Right lobe of liver (tissue), 6 donors: Measurements from ENCODE around the gene ARL3. TPM values are rescaled to one million over a fixed set of nuclear protein-coding genes. Genes with fewer than 3 reads are reported as not detected.
"Not testable (repeated sequence)": the region's sequence is repeated elsewhere in the genome, so short reads cannot be mapped to it uniquely, and the experiment has no call there.

ENCODE experiments used
- ATAC-seq, 4 donors: fragments of 200-7000 bp; cut with Tn5 transposase; one replicate each; pipeline ENCODE4 v1.9.1; 2020; ENCODE audit warnings: mild to moderate bottlenecking in 4 of 4, moderate library complexity in 4 of 4
- DNase-seq, 3 donors: peaks; one replicate each; pipeline ENCODE4 v3.0.0-alpha.2; 2020
- H3K27ac ChIP-seq, 3 donors: fragments of 200-600 bp; one replicate each; pipeline ENCODE4 v1.8.0; 2022
- H3K27me3 ChIP-seq, 2 donors: fragments of 200-600 bp; one replicate each; pipeline ENCODE4 v1.8.0; 2022
- H3K36me3 ChIP-seq, 4 donors: fragments of 200-600 bp; sonication (generic) in 1 of 4; one replicate each; pipeline versions ENCODE4 v1.5.1 to v1.8.0; 2017 to 2022; ENCODE audit warnings: control low read depth in 1 of 4
- H3K4me1 ChIP-seq, 4 donors: fragments of 200-600 bp; sonication (generic) in 1 of 4; one replicate each; pipeline versions ENCODE4 v1.5.1 to v1.8.0; 2017 to 2022; ENCODE audit warnings: control low read depth in 1 of 4
- H3K4me3 ChIP-seq, 3 donors: fragments of 200-600 bp; one replicate each; pipeline ENCODE4 v1.8.0; 2022
- H3K9me3 ChIP-seq, 4 donors: fragments of 200-600 bp; sonication (generic) in 1 of 4; one replicate each; pipeline versions ENCODE4 v1.5.1 to v1.8.0; 2017 to 2022; ENCODE audit warnings: control low read depth in 1 of 4
- POLR2A ChIP-seq: fragments of 450-650 bp; IDR thresholded peaks from one replicate; pipeline ENCODE4 v1.6.1; 2017; ENCODE audit warnings: antibody characterized with exemption, mild to moderate bottlenecking
- whole genome bisulfite sequencing: methylation state at CpG from one replicate; pipeline ENCODE4 v1.1.6; 2018; ENCODE audit warnings: low coverage, low lambda C conversion rate; ENCODE audit not compliant: insufficient coverage; ENCODE audit errors: missing lambda C conversion rate; 5-methylcytosine and 5-hydroxymethylcytosine counted together
- intact Hi-C, 2 donors: fragments of 100-400 bp; cut with DNase I; formaldehyde crosslinking; loops; one replicate each; pipeline versions ENCODE4 v1.11.2 to v1.14.1; 2022
- total RNA-seq, 6 experiments: library from RNA; depleted of rRNA in 2 of 6; stranded (reverse); fragments of >200 nt in 2 of 6; fragmentation: NEBNext Ultra II Directional in 3 of 6; extraction: Animal tissue kit (Norgen Biotek cat#: 25700) in 3 of 6; gene quantifications; one replicate each; pipeline versions ENCODE4 v1.1.0 to v1.2.4, GENCODE V29; 2016 to 2023
- TF ChIP-seq, protein P1 (sequence below), 4 donors: fragments of 200-600 bp in 3 of 4; fragments of 450-650 bp in 1 of 4; IDR thresholded peaks; one replicate each; pipeline versions ENCODE4 v1.5.1 to v1.8.0; 2016 to 2022; ENCODE audit warnings: antibody characterized with exemption in 4 of 4, mild to moderate bottlenecking in 2 of 4
- donor health status: DM: no; HTN: yes; CAD: no.
- donor health status: DM: no; HTN: no; CAD: no.
- donor health status: DM: no; HTN: no; CAD: no.
- donor health status: DM: no; HTN: yes; CAD: no.
- donor health status: DM: no; HTN: yes; CAD: no.

The ARL3 gene
- total RNA-seq, 6 experiments from 2014 or later: 1.1 to 3.3 (median 2.3) TPM

GRCh38 chr10:102701796-102702195 is 12.4 kb downstream of the ARL3 start:
- TF ChIP-seq, protein P1, sequence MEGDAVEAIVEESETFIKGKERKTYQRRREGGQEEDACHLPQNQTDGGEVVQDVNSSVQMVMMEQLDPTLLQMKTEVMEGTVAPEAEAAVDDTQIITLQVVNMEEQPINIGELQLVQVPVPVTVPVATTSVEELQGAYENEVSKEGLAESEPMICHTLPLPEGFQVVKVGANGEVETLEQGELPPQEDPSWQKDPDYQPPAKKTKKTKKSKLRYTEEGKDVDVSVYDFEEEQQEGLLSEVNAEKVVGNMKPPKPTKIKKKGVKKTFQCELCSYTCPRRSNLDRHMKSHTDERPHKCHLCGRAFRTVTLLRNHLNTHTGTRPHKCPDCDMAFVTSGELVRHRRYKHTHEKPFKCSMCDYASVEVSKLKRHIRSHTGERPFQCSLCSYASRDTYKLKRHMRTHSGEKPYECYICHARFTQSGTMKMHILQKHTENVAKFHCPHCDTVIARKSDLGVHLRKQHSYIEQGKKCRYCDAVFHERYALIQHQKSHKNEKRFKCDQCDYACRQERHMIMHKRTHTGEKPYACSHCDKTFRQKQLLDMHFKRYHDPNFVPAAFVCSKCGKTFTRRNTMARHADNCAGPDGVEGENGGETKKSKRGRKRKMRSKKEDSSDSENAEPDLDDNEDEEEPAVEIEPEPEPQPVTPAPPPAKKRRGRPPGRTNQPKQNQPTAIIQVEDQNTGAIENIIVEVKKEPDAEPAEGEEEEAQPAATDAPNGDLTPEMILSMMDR (IDR thresholded peaks at IDR 0.05): no peak
- no peak for TF ChIP-seq POLR2A
- no peaks in the 10 kb centered on the region for H3K4me1 ChIP-seq
- H3K27me3 ChIP-seq: no peaks in the 10 kb centered on the region
- no peak for ATAC-seq
- no peaks in the 10 kb centered on the region for H3K36me3 ChIP-seq
- no peak overlapping the region for H3K27ac ChIP-seq
- H3K4me3 ChIP-seq: no peak overlapping the region
- 94% methylated on average over 3 of the region's 3 CpGs for WGBS
- H3K9me3 ChIP-seq: no peaks in the 10 kb centered on the region
- intact Hi-C loops: no loop called here
- no peak for DNase-seq

DNA sequence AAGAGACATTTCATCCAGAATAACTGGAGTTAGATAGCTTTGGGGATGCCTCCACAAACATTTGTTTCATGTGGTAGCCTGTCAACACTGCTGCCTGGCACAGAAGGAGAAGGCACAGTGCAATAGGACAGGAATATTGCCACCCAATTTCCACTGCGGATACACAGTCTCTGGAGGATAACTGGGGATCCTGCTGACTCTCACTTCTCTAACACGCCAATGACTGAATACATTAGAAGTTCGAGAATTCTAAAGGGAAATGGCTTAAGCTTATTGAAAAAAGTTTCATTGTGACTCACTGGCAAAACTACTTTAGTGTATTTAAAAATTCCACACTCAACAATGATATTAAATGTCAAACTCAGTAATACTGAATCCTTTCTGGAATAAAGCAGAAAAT is 12.9 kb downstream of the ARL3 start:
- Histone ChIP-seq H3K4me1 (no peaks in the 10 kb centered on the region), H3K27ac (no peak overlapping the region), H3K9me3 (no peaks in the 10 kb centered on the region), H3K27me3 (no peaks in the 10 kb centered on the region), H3K36me3 (no peaks in the 10 kb centered on the region), H3K4me3 (no peak overlapping the region)
- DNase-seq (no peak), ATAC-seq (peak in 1 of 4 donors; percentile 41)
- TF ChIP-seq, protein P1 (IDR thresholded peaks at IDR 0.05): no peak
- no peak for TF ChIP-seq POLR2A
- WGBS: 72% methylated on average over 3 of the region's 3 CpGs
- intact Hi-C loops: no loop called here

- no peak for DNase-seq
- no peak for ATAC-seq
- WGBS: 83% methylated on average over 2 of the region's 2 CpGs
- intact Hi-C loops: no loop called here
- no peaks in the 10 kb centered on the region for H3K4me1 ChIP-seq
- TF ChIP-seq POLR2A: no peak
- TF ChIP-seq, protein P1 (IDR thresholded peaks at IDR 0.05): no peak
- H3K27me3 ChIP-seq: no peaks in the 10 kb centered on the region
- H3K36me3 ChIP-seq: no peaks in the 10 kb centered on the region
- H3K27ac ChIP-seq: no peak overlapping the region
- no peaks in the 10 kb centered on the region for H3K9me3 ChIP-seq
- H3K4me3 ChIP-seq: no peak overlapping the region
These were observed 15.3 kb downstream of the ARL3 start for GRCh38 chr10:102698894-102699293.

- Histone ChIP-seq H3K27me3 (no peaks in the 10 kb centered on the region), H3K36me3 (no peaks in the 10 kb centered on the region), H3K4me3 (no peak overlapping the region), H3K9me3 (no peaks in the 10 kb centered on the region), H3K4me1 (no peaks in the 10 kb centered on the region), H3K27ac (no peak overlapping the region)
- DNase-seq: no peak
- WGBS: 84% methylated on average over 3 of the region's 3 CpGs
- intact Hi-C loops: no loop called here
- peak in 1 of 4 donors; percentile 29 for ATAC-seq
- no peak for TF ChIP-seq POLR2A
- TF ChIP-seq, protein P1 (IDR thresholded peaks at IDR 0.05): no peak
These were observed 17.5 kb downstream of the ARL3 start for GRCh38 chr10:102696736-102697135.

- intact Hi-C loops, DNase-seq, H3K27me3 ChIP-seq, ATAC-seq, H3K9me3 ChIP-seq, H3K4me3 ChIP-seq, H3K4me1 ChIP-seq, H3K36me3 ChIP-seq, H3K27ac ChIP-seq: not testable (repeated sequence)
- WGBS: 96% methylated on average over 10 of the region's 10 CpGs
These were observed 18.8 kb downstream of the ARL3 start for GRCh38 chr10:102695401-102695800.
